Left lobe of liver (tissue), 2 donors: Measurements from ENCODE around the gene MYT1. TPM values are rescaled to one million over a fixed set of nuclear protein-coding genes. Genes with fewer than 3 reads are reported as not detected.
"Not testable (repeated sequence)": the region's sequence is repeated elsewhere in the genome, so short reads cannot be mapped to it uniquely, and the experiment has no call there.

Source experiments
- ATAC-seq: fragments of 200-7000 bp; cut with Tn5 transposase; one replicate; pipeline ENCODE4 v1.9.1; 2020; ENCODE audit warnings: mild to moderate bottlenecking, moderate library complexity
- DNase-seq: peaks from one replicate; pipeline ENCODE4 v3.0.0-alpha.2; 2020; ENCODE audit warnings: low spot score
- total RNA-seq: library from RNA; stranded (reverse); gene quantifications from one replicate; pipeline ENCODE4 v1.2.1, GENCODE V29; 2021
- donor health status: DM: no; HTN: no; CAD: no; lungs with moderate emphysema.
- donor health status: DM: no; HTN: yes; CAD: no.

MYT1 gene
- total RNA-seq, 1 donor from 2014 or later, result not detected

DNA sequence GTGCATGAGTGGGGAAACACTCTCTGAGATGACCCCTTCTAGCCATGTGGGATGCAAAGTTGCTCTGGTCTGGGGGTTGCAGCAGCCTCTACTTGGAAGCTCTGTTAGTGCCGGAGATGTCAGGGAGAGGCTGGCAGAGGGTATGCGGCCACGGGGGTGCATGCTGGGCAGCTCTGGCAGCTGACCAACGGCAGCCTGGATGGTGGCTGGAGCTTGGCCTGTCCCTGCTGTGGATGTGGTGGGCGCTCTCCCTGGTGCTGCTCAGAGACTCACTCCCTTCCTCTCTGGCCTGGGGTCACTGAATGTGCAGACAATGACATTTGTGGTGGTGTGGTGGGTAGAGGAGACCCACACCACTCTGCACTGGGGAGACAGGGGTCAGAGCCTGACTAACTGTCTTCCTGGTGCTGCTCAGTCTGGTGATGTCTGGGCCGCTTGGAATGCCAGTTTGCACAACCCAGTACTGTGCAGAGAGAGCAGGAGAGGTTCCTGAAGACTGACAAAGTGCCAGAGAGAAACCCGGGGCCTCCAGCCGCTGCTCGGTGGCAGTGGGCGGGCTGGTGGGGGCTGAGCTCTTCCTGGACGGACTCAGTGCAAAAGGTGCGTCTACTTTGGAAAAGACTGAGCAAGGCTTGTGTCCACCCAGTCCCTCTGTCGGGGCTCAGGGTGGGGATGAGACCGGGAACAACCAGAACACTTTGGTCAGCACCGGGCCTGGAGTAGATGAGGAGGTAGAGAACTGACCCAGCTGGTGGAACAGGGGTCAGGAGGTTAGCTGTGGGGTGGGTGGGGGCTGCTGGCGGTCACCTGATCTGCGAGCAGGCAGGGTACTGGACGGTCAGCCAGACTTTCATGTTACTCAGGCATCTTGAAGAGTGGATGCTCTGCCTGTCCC is 2.7 kb downstream of the MYT1 start:
- ATAC-seq, result no peak
- no peak for DNase-seq

DNA sequence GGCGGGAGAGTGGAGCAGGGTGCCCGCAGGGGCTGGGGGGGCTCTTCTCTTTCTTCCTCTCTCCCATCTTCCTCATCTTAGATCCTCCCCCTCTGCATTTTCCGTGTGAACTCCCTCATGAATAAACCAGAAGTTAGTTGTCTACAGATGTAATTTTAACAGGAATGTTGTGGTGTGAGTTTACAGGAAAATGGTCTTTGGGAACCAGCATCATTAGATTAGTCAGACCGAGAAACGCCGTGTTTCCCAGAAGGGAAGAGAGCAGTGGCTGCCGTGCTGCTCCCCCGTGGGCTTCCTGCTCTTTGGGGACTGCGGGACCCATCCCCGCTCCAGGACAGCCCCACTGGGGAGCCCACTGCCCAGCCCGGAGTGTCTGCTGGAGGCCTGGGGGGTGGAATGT is 3.4 kb downstream of the MYT1 start:
- no peak for DNase-seq
- ATAC-seq, result no peak

DNA sequence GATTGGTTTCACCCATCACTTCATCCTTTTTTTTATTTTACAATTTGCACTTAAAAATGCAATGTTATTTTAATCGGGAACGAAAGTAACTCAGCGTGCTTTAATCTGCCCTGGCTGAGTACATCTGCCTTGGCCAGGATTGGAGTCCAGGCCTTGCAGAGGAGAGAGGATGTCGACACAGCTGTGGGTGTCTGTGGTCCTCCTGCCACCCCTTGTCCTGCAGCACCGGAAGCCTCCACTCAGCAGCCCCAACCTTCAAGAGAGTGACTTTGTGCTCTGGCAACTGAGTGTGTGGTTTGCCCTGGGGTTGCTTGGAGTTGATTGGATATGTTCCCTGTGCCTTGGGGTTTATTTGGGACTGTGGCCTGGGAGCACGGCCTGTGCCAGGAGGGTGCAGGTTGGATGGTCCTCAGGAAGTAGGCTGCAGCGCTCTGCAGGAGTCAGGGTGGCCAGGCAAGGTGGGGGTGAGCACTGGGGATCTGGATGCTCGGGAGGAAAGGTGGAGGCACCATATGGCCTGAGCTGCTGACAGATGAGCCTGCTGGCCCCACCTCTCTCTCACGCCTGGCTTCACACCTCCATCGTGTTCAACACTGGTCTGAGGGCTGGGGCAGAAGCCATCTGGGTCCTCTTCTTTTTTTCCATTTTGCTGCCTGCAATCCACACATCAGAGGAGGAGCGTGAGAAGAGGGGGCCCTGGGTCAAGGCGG is 4.3 kb downstream of the MYT1 start:
- ATAC-seq (no peak), DNase-seq (no peak)

DNA sequence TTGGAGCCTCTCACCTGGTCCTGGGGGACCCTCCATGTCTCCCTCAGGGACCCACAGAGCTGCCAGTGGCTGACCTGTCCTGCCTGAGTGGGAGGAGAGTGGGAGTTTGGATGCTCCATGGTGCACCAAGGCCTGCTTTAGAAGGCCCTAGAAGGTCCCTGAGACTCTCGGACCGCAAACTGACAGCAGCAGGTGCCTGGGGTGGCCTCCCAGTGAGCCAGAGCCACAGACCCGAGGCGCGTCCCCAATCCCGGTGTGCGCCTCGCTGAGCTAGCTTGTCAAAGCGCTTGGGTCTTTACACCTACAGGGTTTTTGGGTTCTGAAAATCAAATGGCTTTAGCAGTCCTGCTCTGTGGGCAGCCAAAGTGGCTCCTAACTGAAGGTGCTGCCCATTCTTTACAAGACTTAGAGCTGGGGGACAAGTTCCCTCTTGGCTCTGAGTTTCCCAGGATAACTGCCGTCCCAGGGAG is 4.9 kb downstream of the MYT1 start:
- DNase-seq, result no peak
- no peak for ATAC-seq

DNA sequence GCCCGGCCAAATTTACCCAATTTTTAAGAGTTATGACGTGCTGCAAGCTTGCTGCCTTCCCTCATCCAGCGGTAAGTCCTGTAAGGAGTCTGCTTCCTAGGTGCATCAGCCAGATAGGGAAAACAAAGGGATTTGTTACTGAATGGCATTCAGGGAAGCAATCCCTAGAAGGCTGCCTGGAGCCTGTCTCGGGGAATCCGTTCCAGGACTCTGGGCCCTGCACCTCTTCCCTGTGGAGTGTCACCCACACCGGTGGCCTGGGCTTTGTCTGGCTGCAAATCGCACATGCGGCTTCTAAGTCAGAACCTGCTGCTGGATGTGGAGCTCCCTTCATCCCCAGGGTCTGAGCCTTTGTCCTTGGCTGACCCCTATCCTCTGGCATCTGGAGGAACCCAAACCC is 7.0 kb downstream of the MYT1 start:
- ATAC-seq (no peak), DNase-seq (no peak)

DNA sequence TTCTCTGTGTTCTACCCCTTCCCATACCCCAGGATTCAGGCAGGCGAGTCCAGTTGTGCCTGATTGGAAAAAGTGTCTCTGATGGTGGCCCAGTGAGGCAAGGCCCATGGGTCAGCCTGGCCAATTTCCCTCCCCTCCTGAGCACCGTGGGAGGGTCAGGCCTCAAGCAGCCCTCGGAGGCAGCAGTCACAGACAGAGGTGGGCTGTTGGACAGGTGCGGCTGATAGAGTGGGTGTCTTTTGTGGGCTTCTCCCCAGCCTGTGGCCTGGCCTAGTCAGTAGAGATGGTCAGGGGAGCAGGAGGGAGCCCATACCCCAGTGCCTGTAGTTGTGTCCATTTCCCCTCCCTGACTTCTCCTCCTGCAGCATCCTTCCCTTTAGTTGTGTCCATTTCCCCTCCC is 8.9 kb downstream of the MYT1 start:
- no peak for DNase-seq

DNA sequence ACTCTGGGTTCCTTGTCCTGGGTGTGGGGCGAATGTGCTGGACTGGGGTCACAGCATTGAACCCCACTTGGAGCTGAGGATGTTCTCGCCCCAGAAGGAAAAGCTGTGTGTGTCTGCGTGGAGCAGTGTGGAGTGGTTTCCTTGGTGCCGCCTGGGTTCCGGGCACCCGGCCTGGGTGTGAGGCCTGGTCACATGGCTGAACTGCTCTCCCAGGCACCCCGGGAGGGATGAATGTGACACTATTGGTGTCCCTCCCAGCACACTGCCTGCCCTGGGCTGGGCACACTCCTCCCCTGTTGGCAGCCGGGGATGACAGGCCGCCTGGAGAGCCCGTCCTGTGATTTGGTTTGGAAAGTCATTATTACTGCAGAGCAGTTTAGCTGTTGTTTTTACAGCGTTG is 12.3 kb downstream of the MYT1 start:
- peak; percentile 17 for ATAC-seq
- DNase-seq, result no peak

More for the DNA sequence above, 8.9 kb downstream of the MYT1 start:
- no peak for ATAC-seq

DNA sequence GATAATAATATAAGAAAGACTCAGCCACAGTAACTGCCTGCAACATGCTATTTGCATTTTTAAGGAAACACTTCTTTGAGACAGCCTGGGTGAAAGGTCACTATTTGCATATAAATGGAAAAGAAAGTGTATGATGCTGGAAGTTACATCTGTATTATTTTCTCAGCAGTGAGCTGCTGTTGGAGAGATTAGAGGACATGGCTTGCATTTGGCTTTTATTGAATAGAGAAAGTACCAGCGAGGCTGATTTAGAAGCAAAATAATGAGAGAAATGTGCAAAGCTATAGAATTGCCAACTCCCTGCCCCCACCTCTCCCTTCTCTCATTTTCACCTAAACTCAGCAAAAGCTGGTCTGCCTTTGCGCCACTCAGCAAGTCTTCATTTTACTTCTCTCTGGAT is 12.7 kb downstream of the MYT1 start:
- no peak for DNase-seq
- ATAC-seq, result no peak

DNA sequence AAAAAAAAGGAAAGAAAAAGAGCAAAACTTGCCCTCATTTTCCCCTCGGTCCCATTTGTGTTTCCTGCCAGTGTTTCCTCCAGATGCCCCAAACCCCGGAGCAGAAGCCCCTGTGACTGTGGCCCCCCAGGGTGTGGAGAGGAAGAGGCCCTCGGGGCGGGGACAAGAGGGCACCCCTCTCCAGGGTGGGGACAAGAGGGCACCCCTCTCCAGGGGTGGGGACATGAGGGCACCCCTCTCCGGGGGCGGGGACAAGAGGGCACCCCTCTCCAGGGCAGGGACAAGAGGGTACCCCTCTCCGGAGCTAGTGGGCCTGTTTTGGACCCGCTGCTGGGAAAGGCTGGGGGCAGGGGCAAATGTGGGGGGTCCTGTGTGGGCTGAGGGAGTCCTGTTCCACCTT is 13.1 kb downstream of the MYT1 start:
- DNase-seq (no peak), ATAC-seq (no peak)

DNA sequence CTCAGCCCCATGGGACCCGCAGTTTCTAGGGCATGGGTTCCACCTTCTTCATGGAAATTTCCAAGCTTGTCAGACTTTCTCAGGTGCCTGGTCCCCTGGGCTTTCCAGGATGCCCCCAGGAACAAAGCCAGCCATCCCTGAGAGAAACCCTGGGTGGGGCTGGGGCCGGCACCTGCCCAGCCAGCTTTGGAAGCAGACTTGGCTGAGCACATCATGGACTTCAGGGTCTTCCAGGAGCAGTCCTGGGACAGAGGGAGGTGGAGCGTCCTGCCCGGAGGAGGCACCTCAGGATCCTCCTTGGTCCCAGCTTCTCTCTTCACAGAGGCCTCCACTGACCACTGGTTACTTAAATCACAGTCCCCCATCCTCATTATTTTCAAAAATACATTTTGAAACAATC is 13.5 kb downstream of the MYT1 start:
- DNase-seq, result no peak
- no peak for ATAC-seq

DNA sequence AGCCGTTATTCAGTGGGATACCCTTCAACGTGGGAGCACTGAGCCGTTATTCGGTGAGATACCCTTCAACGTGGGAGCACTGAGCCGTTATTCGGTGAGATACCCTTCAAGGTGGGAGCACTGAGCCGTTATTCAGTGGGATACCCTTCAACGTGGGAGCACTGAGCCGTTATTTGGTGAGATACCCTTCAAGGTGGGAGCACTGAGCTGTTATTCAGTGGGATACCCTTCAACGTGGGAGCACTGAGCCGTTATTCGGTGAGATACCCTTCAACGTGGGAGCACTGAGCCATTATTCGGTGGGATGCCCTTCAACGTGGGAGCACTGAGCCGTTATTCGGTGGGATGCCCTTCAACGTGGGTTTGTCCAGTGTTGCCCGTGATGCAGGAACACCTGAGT is 14.7 kb downstream of the MYT1 start:
- ATAC-seq, DNase-seq: not testable (repeated sequence)

DNA sequence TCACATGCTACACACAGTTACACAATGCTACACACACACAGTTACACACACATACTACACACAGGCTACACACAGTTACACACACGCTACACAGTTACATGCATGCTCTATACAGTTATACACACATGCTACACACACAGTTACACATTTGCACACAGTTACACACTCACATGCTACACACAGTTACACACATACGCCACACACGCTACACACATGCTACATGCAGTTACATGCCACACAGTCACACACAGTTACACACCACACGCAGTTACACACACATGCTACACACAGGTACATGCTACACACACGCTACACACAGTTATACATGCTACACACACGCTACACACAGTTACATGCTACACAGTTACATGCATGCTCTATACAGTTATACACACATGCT is 15.6 kb downstream of the MYT1 start:
- DNase-seq (no peak), ATAC-seq (no peak)

DNA sequence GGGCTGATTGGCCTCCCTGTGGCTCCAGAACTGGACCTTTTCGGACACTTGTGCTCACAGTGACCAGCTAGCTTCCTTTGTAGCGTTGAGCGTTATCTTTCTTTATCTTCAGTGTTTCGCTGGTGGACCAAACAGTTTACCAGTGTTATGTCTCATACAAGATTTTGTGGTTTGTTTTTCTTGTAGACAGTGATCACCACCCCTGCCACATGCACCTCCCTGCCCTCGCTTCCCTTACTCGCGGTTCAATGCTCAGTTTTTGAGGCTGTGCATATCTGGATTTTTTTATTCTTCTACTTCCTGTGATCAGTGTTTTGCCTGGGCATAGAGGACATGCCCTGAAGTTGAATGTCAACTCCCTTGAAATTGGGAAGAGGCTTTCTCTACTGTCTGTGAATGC is 16.4 kb downstream of the MYT1 start:
- ATAC-seq (no peak), DNase-seq (no peak)

DNA sequence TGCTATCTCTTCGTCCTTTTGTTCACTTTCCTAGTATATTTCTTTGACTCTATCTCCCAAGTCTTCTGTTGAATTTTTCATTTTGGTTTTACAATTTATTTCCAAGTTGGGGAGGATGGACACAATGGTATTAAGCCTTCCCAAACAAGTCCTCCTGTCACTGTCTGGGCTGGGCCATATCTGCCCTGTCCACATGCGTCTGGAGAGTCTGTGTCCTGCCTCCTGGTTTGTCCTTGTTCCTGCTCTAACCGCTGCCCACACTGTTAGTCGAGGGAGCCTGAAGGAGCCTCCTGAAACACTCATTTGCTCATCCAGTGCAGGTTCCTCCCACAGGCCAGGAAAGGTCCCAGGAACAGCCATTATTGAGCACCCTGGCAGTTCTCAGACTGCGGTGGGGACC is 17.1 kb downstream of the MYT1 start:
- ATAC-seq (no peak), DNase-seq (no peak)

DNA sequence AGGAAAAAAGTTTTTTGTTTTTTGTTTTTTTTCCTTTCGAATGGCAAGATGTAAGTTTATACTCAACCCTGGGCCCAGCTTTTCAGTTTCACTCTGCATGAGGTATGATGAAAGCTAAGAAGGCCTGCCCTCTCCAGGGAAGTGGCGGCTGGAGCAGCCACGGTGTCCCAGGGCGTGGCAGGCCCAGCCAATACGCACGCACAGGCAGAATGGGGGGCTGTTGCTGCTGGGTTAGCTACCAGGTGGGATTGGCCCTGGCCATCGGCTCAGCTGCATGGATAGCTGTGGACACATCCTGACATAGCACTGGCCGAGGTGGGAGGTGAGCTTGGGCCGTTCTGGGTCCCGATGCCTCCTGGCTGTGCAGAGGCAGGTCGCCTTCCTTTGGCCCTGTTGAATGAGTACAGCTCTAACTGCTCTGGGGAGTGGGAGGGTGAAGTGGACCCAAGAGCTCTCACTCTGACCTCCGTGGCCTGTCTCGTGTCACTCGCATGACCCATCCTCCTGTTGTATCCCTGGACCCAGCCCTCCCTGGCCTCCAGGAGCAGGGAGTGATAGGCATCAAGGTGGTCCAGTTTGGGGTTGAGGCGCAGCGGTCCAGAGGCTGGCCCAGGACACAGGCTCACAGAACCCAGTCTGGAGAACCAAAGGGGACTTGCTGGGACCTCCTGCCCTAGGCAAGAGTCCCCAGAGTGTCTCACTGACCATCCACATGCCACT is 18.1 kb downstream of the MYT1 start:
- DNase-seq (no peak), ATAC-seq (no peak)

DNA sequence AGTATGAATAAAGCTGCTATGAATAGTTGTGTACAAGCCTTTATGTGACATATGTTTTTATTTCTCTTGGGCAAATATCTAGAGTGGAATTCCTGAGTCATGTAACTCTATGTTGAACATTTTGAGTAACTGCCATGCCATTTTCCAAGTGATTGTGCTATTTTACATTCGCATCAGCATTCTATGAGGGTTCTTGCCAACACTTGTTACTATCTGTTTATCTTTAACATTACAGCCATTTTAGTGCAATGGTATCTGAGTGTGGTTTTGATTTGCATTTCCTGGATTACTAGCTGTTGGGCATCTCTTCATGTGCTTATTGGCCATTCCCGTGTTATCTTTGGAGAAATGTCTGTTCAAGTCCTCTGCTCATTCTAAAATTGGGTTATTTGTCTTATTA is 19.1 kb downstream of the MYT1 start:
- DNase-seq (no peak), ATAC-seq (no peak)

DNA sequence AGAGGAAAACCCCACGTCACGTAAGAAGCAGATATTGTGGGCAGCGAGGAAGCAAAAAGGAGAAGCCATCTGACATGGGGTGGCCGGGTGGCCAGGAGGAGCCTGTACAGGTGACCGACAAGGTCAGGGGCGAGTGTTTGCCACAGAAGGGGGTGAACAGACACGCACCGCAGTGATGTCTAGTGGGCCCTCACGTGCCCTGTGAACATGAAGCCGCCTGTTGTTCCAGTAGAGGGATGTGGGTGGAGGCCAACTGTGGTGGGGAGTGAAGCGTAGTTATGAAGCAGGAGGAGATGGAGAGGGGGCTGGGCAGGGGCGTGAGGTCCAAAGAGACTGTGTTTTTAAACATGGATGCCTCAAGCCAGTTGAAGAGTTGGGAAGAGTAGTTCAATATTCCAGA is 20.5 kb downstream of the MYT1 start:
- DNase-seq (no peak), ATAC-seq (no peak)

DNA sequence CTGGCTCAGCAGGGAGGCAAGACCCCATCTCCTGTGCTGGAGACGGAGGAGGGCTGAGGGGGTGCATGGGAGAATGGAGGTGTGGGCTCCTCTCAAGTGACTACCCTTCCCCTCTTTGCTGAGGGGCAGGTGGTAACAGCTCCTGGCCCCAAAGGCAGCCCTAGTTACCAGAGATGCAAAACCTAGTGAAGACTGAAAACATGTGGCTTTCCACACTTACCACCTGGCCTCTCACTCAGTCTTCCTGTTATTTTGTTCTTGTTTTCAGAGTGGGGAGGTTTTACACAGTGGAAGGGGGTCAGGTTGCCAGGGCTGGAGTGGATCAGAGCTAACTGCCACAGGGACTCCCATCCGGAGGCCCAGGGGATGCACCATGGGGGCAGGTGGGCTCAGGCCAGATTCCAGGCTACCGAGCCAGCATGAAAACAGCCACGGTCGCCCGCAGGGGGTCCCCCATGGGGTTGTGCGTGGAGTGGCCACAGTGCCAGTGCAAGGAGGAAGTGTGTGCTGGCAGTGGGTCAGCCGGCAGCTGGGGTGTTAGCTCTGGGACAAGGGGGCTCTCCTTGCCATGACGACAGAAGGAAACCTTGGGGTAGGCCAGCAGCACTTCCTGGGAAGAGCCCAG is 21.1 kb downstream of the MYT1 start:
- DNase-seq (no peak), ATAC-seq (no peak)

DNA sequence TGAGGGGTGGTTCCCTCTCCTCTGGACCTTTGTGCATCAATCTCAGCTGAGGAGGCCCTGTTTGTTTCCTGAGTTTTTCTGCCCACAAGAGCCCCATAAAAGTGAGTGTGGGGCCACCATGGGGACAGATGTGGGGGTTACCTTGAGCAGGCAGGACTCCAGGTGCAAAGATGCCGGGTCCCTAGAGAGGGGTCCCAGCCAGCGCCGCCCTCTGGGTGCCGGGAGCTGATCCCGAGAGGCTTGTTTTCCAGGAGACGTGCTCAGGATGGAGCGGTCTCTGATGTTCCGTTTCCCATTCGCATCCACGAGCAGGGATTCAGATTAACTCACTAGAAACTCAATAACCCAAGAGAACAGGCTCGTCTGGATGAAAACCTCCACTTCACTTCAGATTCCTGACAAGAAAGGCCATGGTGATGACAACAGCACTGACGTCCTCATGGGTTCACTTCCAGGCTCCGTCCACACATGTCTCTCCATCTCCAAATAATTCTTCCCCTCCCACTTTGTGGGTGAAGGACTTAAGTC is 21.9 kb downstream of the MYT1 start:
- no peak for DNase-seq

DNA sequence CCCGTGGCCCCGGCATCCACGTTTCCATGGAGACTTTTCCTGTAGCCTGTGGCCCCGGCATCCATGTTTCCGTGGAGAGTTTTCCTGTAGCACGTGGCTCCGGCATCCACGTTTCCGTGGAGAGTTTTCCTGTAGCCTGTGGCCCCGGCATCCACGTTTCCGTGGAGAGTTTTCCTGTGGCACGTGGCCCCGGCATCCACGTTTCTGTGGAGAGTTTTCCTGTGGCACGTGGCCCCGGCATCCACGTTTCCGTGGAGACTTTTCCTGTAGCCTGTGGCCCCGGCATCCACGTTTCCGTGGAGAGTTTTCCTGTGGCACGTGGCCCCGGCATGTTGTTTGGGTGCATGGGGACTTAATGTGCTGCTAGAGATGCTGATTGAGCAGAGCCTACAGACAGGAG is 23.0 kb downstream of the MYT1 start:
- not testable (repeated sequence) for ATAC-seq, DNase-seq

More for the DNA sequence above, 21.9 kb downstream of the MYT1 start:
- ATAC-seq, result no peak

DNA sequence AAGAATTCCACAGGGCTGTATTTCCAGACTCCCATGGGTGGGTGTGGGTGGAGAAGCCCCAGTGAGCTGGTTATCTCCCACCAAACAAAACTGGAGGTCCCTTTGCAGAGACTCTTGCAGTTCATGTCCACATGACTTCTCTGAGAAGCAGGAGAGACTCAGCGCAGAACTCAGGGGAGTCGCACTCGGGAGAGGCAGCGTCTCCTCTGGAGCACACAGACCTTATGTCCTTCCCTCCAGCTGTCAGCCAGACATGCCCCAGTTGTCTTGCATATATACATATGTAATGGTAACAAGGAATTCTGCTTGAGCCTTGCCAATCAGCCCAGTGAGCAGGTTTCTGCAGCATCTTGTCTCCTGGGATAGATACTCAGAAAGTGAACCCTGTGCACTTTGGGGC is 23.8 kb downstream of the MYT1 start:
- DNase-seq (no peak), ATAC-seq (no peak)
